Jurkat, Clone E6-1 (cell line): Measurements from ENCODE around the gene EIF3C.
"Not testable (repeated sequence)": the region's sequence is repeated elsewhere in the genome, so short reads cannot be mapped to it uniquely, and the experiment has no call there.

Experiments
- DNase-seq: peaks from one replicate; pipeline ENCODE4 v3.0.0-alpha.2; 2011; ENCODE audit warnings: low read depth, low spot score
- H3K4me3 ChIP-seq: 2 replicates; pipeline ENCODE4 v1.5.1; 2011; ENCODE audit warnings: mild to moderate bottlenecking, low read length, control low read depth, moderate library complexity

Gene EIF3C

GRCh38 chr16:28741295-28741694 lies 30.0 kb downstream of the EIF3C start:
- not testable (repeated sequence) for DNase-seq

GRCh38 chr16:28746618-28747350 lies 35.5 kb downstream of the EIF3C start:
- DNase-seq, H3K4me3 ChIP-seq: not testable (repeated sequence)

More at GRCh38 chr16:28741295-28741694, 30.0 kb downstream of the EIF3C start:
- not testable (repeated sequence) for H3K4me3 ChIP-seq

- H3K4me3 ChIP-seq: peak overlapping the region; percentile 18
- not testable (repeated sequence) for DNase-seq
These were observed 38.8 kb downstream of the EIF3C start for GRCh38 chr16:28749997-28750465.

GRCh38 chr16:28750469-28751067 lies 39.3 kb downstream of the EIF3C start:
- H3K4me3 ChIP-seq: not testable (repeated sequence)

GRCh38 chr16:28751487-28751886 lies 40.2 kb downstream of the EIF3C start, which contains the start of gene NPIPB9:
TSS of gene NPIPB9 (plus strand) at chr16:28751787.
- not testable (repeated sequence) for DNase-seq, H3K4me3 ChIP-seq

More at GRCh38 chr16:28750469-28751067, 39.3 kb downstream of the EIF3C start:
- DNase-seq: not testable (repeated sequence)

GRCh38 chr16:28781697-28782096 lies 70.4 kb downstream of the EIF3C start:
- not testable (repeated sequence) for H3K4me3 ChIP-seq, DNase-seq

- H3K4me3 ChIP-seq, DNase-seq: not testable (repeated sequence)
These were observed 71.1 kb downstream of the EIF3C start for GRCh38 chr16:28782357-28782756.
